ENCODE measurements around the gene CABP4. TPM values are rescaled to one million over a fixed set of nuclear protein-coding genes. Genes with fewer than 3 reads are reported as not detected.

The CABP4 gene
- total RNA-seq, 1 donor from 2014 or later = 0.17 TPM

DNA sequence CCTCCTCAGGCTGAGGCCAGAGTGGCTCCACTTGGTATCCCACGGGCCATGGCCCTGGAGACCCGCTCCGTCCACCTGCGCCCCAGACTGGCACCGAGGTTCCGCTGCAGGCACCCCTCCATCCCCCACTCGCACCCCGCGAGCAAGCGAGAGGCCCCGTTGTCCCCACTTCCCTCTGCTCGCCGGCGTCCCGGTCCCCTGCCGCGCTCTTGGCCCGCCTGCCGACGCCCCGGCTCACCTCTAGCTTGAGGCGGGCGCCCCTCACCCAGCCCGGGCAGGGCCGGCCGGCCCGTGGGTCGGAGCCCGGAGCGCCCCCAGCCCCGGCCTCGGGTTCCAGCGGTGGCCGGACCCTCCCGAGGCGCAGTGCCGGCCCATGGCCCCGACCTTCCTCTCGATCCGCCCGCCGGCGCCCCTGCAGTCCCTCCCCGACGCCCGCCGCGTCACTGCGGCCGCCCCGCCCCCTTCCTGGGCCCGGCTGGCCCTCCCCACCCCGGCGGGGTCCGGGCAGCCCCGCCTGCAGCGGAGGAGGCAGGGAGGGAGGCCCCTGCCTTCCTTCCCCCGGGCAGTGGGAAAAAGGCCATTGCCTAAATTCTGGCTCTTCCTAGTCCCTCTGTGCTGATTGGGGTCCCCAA lies 49.9 kb downstream of the CABP4 start, which contains the start of gene PITPNM1:
Gene PITPNM1 (minus strand): TSS at position 414 of the 632 bp plus-strand sequence. CDS start 1,183 bp downstream, outside the sequence.
- DNase-seq (ENCODE audit: low read depth) = no peak
- Histone ChIP-seq H3K36me3 (ENCODE audit: control insufficient read depth, insufficient read depth, low read length) (peaks cover 4% of the 10 kb centered on the region), H3K4me3 (ENCODE audit: low read depth, low read length) (peak within 1 kb of the TSS; percentile 79), H3K27me3 (ENCODE audit: control insufficient read depth, insufficient read depth, low read length) (no peaks in the 10 kb centered on the region)
- TF ChIP-seq, protein P1, sequence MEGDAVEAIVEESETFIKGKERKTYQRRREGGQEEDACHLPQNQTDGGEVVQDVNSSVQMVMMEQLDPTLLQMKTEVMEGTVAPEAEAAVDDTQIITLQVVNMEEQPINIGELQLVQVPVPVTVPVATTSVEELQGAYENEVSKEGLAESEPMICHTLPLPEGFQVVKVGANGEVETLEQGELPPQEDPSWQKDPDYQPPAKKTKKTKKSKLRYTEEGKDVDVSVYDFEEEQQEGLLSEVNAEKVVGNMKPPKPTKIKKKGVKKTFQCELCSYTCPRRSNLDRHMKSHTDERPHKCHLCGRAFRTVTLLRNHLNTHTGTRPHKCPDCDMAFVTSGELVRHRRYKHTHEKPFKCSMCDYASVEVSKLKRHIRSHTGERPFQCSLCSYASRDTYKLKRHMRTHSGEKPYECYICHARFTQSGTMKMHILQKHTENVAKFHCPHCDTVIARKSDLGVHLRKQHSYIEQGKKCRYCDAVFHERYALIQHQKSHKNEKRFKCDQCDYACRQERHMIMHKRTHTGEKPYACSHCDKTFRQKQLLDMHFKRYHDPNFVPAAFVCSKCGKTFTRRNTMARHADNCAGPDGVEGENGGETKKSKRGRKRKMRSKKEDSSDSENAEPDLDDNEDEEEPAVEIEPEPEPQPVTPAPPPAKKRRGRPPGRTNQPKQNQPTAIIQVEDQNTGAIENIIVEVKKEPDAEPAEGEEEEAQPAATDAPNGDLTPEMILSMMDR (IDR thresholded peaks at IDR 0.05; ENCODE audit: insufficient read depth, low read length, poor library complexity, severe bottlenecking) = no peak

GRCh38 chr11:67505605-67506396 lies 50.6 kb downstream of the CABP4 start:
- TF ChIP-seq, protein P1 (IDR thresholded peaks at IDR 0.05; ENCODE audit: insufficient read depth, low read length, poor library complexity, severe bottlenecking) = peak; percentile 97
- Histone ChIP-seq H3K4me3 (ENCODE audit: low read depth, low read length) (peak overlapping the region; percentile 1), H3K27me3 (ENCODE audit: control insufficient read depth, insufficient read depth, low read length) (no peaks in the 10 kb centered on the region), H3K36me3 (ENCODE audit: control insufficient read depth, insufficient read depth, low read length) (peaks cover 3% of the 10 kb centered on the region)
- DNase-seq (ENCODE audit: low read depth) = peak; percentile 85

- Histone ChIP-seq H3K36me3 (ENCODE audit: control insufficient read depth, insufficient read depth, low read length) (peaks cover 1% of the 10 kb centered on the region), H3K4me3 (ENCODE audit: low read depth, low read length) (no peak overlapping the region), H3K27me3 (ENCODE audit: control insufficient read depth, insufficient read depth, low read length) (no peaks in the 10 kb centered on the region)
- no peak for DNase-seq (ENCODE audit: low read depth)
- TF ChIP-seq, protein P1 (IDR thresholded peaks at IDR 0.05; ENCODE audit: insufficient read depth, low read length, poor library complexity, severe bottlenecking) = no peak
Observed at GRCh38 chr11:67506426-67507051, 51.4 kb downstream of the CABP4 start.

DNA sequence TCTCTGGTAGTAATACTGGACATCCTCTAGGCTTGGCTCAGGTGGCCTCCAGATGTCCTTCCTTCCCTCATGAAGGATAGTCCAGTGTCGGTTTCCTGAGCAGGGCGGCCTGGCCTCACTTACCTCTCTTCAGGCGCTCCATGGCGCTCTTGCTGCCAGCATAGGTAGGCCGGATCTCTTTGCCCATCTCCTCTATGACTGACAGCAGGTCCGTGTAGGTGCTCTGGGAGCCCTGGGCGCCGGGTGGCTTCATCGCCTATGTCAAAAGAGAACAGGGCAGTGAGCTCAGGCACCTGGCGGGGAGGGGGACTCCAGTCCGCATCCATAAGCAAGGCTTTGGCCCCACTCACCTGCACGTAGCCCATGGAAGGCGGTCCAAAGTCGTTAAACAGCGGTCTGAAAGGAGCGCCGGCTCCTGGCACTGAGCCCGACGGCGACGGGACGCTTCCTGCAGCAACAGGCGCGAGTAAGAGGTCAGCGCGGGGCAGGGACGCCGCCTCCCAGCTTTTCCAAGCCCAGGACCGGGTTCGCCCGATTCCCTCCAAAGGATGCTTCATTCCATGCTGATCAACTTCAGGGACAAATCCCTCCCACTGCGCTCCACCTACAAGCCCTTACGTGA lies 52.2 kb downstream of the CABP4 start:
- H3K36me3 ChIP-seq (ENCODE audit: control insufficient read depth, insufficient read depth, low read length) = no peaks in the 10 kb centered on the region
- DNase-seq (ENCODE audit: low read depth) = peak; percentile 58
- TF ChIP-seq, protein P1 (IDR thresholded peaks at IDR 0.05; ENCODE audit: insufficient read depth, low read length, poor library complexity, severe bottlenecking) = no peak
- peak overlapping the region; percentile 69 for H3K4me3 ChIP-seq (ENCODE audit: low read depth, low read length)
- no peaks in the 10 kb centered on the region for H3K27me3 ChIP-seq (ENCODE audit: control insufficient read depth, insufficient read depth, low read length)

DNA sequence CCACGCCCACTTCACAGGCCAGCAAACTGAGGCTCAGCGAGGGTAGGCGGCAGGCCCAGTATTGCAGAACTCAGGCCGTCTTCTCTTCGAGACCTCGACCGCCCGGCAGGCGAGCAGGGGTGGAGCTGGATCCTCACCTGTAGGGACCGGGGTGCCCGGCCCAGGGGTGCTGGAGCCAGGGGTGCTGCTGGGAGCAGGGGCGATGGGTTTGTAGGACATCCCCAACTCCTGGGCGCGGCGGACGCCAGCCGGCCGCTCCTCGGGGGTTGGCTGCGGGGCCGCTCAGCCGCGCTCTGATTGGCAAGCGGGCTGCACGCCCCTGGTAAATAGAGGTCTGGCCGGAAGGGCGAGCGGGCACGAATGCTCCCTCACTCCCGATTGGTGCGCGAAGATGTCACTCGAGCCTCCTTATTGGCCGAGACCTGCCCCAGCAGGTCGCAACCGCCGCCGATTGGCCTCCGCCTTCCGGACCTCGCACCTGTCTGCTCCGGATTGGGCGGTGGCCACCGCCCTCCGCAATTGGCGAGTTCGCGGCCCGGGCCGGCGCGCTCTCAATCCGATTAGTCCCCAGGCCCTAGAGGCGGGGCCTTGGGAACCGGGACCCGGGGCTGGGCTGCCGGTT lies 52.8 kb downstream of the CABP4 start, which contains the start of gene CDK2AP2:
Gene CDK2AP2 (minus strand): TSS at position 299 of the 622 bp plus-strand sequence. CDS start 80 bp downstream, at position 219.
- no peaks in the 10 kb centered on the region for H3K36me3 ChIP-seq (ENCODE audit: control insufficient read depth, insufficient read depth, low read length)
- H3K4me3 ChIP-seq (ENCODE audit: low read depth, low read length) = peak within 1 kb of the TSS; percentile 89
- DNase-seq (ENCODE audit: low read depth) = peak; percentile 97
- TF ChIP-seq, protein P1 (IDR thresholded peaks at IDR 0.05; ENCODE audit: insufficient read depth, low read length, poor library complexity, severe bottlenecking) = no peak
- H3K27me3 ChIP-seq (ENCODE audit: control insufficient read depth, insufficient read depth, low read length) = no peaks in the 10 kb centered on the region

All from kidney epithelial cell (primary cell).